GM18858 (cell line): ENCODE measurements around the gene MKRN2OS.

ENCODE experiments used
- ATAC-seq: cut with Tn5 transposase; IDR thresholded peaks from one replicate; pipeline ENCODE4 v1.9.1; 2021; ENCODE audit not compliant: unreplicated experiment

The MKRN2OS gene

DNA sequence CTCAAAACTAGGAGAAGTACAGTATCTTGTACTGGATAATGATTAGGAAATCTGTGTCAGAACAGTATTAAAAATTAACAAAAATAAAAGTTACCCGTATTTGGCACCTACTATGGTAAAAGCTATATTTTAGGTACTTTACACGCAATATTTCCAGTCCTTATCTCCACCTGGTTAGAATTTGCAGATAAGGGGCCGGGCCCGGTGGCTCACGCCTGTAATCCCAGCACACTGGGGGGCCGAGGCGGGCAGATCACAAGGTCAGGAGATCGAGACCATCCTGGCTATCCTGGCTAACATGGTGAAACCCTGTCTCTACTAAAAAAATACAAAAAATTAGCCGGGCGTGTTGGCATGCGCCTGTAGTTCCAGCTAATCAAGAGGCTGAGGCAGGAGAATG lies 28.4 kb downstream of the MKRN2OS start:
- ATAC-seq = no peak

DNA sequence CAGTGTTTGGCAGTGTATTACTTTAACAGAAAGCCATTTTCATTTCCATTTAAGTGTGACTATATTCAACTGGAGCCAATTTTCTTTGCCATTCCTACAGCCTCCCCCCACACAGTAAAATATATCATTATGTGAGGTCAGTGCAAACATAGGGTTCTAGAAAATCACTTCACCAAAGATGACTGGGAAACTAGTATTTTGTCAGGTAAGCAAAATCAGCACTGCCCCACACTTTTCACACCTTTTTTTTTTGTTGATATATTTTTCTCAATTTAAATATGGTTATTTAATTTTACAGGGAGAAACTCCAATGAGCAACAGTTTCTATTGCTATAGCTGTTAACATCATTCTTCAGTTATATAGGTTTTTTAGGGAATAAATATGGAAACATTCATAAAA lies 29.7 kb downstream of the MKRN2OS start:
- ATAC-seq = no peak

DNA sequence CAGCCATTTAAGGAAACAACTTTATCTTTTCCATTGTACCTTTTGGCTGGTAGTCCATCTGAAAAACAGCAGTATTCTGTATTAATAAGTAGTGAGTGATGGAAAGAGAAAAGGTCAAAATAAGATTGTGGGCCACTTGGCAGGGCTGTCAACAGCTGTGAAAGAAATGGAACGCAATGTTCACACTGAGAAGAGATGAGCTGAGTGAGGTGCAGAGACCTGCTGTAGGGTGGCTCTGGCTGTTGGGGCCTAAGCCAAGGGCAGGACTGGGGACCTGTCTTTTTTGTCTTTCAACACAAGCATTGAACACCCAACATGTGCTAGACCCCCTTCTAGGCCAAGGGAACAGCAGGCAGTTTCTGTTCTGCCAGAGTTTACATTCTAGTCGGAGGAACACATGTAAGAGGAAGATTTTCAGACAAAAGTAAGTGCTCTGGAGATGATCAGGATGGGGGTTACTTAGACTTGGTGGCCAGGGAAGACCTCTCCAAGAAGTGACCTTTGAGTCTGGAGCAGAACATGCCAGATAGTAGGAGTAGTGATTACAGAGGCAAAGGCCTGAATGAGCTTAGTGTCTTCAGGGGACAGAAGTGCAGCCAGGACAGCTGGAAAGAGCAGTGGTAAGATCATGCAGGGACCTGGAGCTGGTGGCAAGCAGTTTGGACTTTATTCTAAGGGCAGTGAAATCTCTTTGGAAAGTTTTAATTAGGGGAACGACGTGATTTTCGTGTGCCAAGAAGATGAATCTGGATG lies 31.4 kb downstream of the MKRN2OS start:
- no peak for ATAC-seq

- no peak for ATAC-seq
These were observed 32.7 kb downstream of the MKRN2OS start for GRCh38 chr3:12512534-12513118.

- no peak for ATAC-seq
These were observed 35.8 kb downstream of the MKRN2OS start for GRCh38 chr3:12509466-12509865.

GRCh38 chr3:12508291-12508700 lies 37.0 kb downstream of the MKRN2OS start:
- ATAC-seq = no peak

- ATAC-seq = no peak
These were observed 37.6 kb downstream of the MKRN2OS start for GRCh38 chr3:12507591-12508281.

- ATAC-seq = no peak
These were observed 39.0 kb downstream of the MKRN2OS start for GRCh38 chr3:12506201-12506709.

DNA sequence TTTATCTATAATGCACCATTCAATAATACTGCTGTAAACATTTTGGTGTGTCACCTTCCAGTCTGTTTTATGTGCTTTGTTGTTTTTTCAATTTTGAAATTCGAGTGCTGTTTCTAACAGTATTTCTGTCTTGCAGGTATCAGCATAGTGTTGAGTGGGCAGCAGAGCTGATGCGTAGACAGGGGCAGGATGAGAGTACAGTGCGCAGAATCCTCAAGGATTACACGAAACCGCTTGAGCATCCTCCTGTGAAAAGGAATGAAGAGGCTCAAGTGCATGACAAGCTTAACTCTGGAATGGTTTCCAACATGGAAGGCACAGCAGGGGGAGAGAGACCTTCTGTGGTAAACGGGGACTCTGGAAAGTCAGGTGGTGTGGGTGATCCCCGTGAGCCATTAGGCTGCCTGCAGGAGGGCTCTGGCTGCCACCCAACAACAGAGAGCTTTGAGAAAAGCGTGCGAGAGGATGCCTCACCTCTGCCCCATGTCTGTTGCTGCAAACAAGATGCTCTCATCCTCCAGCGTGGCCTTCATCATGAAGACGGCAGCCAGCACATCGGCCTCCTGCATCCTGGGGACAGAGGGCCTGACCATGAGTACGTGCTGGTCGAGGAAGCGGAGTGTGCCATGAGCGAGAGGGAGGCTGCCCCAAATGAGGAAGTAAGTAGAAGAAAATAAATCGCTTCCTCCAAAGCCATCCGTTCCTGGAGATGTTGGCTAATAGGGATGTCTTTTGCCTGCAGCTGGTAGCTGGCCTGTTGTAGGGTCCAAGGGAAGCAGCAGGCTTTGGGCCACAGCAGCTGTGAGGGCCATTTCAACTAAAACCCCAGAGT lies 42.0 kb downstream of the MKRN2OS start:
- ATAC-seq = no peak

DNA sequence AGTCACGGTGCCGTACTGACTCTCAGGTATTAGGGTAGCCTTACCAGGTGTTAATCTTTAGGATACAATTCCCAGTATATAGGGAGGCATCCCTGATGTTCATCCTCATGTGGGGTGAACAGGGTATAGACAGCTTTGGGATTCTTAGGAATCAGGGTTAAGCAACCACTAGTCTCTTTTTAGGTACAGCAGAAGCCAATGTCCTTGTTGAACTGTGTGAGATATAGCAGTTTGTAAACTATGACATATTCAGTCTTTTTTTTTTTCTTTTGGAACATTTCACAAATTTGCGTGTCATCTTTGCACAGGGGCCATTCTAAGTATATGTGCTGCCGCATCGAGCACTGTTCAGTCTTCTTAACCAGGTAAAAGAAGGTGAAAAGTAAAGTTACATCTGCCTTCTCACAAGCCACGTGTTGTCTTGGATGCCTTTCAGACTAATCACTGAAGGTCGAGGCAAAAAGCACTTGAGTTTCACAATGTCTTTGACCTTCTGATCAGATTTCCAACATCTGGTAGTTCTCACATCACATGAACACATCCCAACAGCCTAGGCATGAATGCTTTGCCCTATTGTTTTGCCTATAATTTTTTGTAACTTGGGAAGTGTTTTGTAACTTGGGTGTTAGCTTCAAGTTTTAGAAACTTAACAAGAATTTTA lies 43.8 kb downstream of the MKRN2OS start:
- no peak for ATAC-seq

- ATAC-seq = no peak
These were observed 45.8 kb downstream of the MKRN2OS start for GRCh38 chr3:12499474-12499873.

- no peak for ATAC-seq
These were observed 48.9 kb downstream of the MKRN2OS start for GRCh38 chr3:12496453-12496761.

DNA sequence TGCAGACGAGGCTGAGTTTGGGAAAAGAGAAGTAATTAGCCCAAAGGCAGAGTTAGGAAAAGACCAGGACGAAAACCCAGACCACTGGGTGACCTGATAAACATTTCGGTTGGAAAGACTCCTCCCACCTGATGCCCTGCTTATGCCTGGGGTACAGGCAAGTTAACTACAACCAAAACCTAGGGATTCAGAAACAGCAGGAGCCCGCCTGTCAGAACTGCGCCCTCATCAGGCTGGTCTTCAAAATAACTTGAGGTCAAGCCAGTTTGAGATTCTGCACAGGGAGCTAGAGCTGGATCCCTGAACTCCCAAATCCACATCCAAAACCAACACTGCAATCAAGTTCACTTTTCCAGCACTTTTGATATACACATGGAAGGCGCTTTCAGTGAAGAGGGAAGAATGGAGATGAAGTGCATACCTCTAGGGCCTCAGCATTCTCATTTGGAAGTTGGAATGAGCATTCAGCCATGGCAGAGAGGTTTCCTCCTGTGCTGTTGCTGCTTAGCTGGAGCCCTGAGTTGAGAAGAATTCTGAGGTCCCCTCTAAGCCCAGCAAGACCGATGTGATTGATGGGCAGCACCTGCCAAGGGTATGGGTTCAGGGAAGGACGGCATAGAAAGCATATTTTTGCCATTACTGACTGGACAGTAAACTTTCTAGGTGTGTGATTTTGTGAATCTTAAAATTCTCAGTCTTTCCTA lies 49.4 kb downstream of the MKRN2OS start:
- ATAC-seq = no peak

DNA sequence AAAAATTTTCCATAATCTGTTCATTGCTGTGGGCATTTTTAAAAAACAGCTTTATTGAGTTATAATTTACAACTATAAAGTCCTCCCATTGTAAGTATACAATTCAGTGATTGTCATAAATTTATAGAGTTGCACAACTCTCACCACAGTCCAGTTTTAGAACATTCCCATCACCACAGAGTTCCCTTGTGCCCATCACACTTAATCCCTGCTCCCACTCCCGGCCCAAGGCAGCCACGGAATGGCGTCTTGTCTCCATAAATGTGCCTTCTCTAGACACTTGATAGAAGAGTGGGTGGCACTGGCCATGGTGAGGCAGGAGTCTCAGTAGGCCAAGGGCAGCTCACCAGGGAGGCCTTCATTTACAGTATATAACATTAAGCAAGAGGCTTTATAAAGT lies 54.8 kb downstream of the MKRN2OS start:
- no peak for ATAC-seq

DNA sequence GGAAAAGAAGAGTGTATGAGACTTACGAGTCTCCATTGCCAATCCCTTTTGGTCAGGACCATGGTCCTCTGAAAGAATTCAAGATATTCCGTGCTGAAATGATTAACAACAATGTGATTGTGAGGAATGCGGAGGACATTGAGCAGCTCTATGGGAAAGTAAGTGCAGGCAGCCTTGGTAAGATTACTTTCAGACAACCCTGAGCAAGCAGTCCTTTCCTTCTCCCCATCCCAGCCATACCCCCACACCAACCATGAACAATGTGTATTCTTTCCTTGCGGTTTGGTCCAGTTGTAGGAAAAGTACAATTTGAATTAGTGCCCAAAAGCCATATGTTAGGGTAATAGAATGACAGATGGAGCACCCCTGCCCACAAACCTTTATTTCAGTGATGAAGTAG lies 55.5 kb downstream of the MKRN2OS start:
- ATAC-seq = no peak
